K562 treated with DMSO at 1 percent for 12 hours (cell line): ENCODE measurements around the gene HTR1B. TPM values are rescaled to one million over a fixed set of nuclear protein-coding genes. Genes with fewer than 3 reads are reported as not detected.

Experiments used
- total RNA-seq: library from RNA; unstranded; fragments of 300-600 nt; gene quantifications from 2 replicates; pipeline ENCODE4 v1.2.3, GENCODE V29; 2022; ENCODE audit not compliant: insufficient read depth

Gene HTR1B, protein sequence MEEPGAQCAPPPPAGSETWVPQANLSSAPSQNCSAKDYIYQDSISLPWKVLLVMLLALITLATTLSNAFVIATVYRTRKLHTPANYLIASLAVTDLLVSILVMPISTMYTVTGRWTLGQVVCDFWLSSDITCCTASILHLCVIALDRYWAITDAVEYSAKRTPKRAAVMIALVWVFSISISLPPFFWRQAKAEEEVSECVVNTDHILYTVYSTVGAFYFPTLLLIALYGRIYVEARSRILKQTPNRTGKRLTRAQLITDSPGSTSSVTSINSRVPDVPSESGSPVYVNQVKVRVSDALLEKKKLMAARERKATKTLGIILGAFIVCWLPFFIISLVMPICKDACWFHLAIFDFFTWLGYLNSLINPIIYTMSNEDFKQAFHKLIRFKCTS
- not detected in 2 replicates for total RNA-seq

DNA sequence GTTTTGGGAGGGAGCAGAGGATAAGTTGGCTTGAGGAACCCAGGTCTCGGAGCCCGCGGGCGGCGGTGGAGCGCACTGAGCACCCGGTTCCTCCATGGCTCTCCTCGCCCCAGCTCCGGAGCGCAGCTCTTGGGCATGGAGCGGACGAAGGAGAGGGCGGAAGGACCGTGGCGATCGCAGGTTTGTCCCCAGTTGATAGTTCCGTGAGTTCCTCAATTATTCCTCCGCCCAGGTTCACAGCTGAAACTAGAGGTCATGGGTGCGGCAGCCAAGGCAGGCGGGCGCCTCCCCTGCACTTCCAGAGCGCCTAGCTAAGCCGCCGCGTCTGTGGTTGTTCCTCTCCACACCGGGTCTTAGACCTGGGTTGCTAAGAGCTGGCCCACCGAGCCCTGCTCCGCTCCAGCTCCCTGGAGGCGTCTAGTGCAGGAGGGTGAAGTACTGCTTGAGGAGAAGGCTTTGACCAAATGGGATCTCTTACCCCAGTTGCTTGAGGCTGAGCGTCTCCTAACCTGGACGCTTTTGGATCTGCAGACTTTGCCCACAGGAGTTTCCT lies at the start of gene HTR1B:
HTR1B (minus strand) TSS at position 184 of the 553 bp plus-strand sequence; CDS start at position 96, 88 bp downstream.

Other genes starting within 250 kb of the HTR1B start
- gene MEI4, start 189.5 kb upstream of the HTR1B start, total RNA-seq = not detected in 2 replicates